Kidney epithelial cell (primary cell): ENCODE measurements around the gene REST. TPM values are rescaled to one million over a fixed set of nuclear protein-coding genes. Genes with fewer than 3 reads are reported as not detected.

Experiments
- DNase-seq: peaks from one replicate; pipeline ENCODE4 v3.0.0-alpha.2; 2010; ENCODE audit warnings: low read depth
- H3K27me3 ChIP-seq: 2 replicates; pipeline ENCODE4 v1.6.0; 2011; ENCODE audit warnings: low read length; ENCODE audit not compliant: control insufficient read depth, insufficient read depth
- H3K36me3 ChIP-seq: 2 replicates; pipeline ENCODE4 v1.5.1; 2011; ENCODE audit warnings: low read length; ENCODE audit not compliant: control insufficient read depth, insufficient read depth
- H3K4me3 ChIP-seq: 2 replicates; pipeline ENCODE4 v1.5.1; 2011; ENCODE audit warnings: low read depth, mild to moderate bottlenecking, control low read depth, low read length
- CTCF ChIP-seq: IDR thresholded peaks from 2 replicates; pipeline ENCODE4 v1.5.1; 2011; ENCODE audit warnings: mild to moderate bottlenecking, moderate library complexity, low read length, control low read depth, inconsistent platforms; ENCODE audit not compliant: insufficient read depth, poor library complexity, severe bottlenecking
- total RNA-seq: library from RNA; depleted of rRNA; stranded (reverse); fragments of >200 nt; gene quantifications from 2 replicates; pipeline ENCODE4 v1.2.3, GENCODE V29; 2015

Gene REST
- total RNA-seq, 1 donor from 2014 or later, result 46.0 TPM

- DNase-seq, result no peak
These were observed 33.3 kb downstream of the REST start for GRCh38 chr4:56940971-56941370.

GRCh38 chr4:56941403-56941802, 33.7 kb downstream of the REST start:
- TF ChIP-seq CTCF, result no peak
- H3K4me3 ChIP-seq, result no peak overlapping the region
- H3K36me3 ChIP-seq, result no peaks in the 10 kb centered on the region
- H3K27me3 ChIP-seq, result no peaks in the 10 kb centered on the region
- DNase-seq, result no peak

More at GRCh38 chr4:56940971-56941370, 33.3 kb downstream of the REST start:
- no peak for TF ChIP-seq CTCF
- H3K36me3 ChIP-seq, result no peaks in the 10 kb centered on the region
- no peaks in the 10 kb centered on the region for H3K27me3 ChIP-seq
- H3K4me3 ChIP-seq, result no peak overlapping the region

GRCh38 chr4:56953680-56954520, 46.2 kb downstream of the REST start:
- DNase-seq, result no peak
- TF ChIP-seq CTCF, result no peak
- no peaks in the 10 kb centered on the region for H3K27me3 ChIP-seq
- no peak overlapping the region for H3K4me3 ChIP-seq
- no peaks in the 10 kb centered on the region for H3K36me3 ChIP-seq

GRCh38 chr4:56958111-56958517, 50.4 kb downstream of the REST start:
- peak; percentile 87 for DNase-seq
- Histone ChIP-seq H3K4me3 (no peak overlapping the region), H3K36me3 (no peaks in the 10 kb centered on the region), H3K27me3 (no peaks in the 10 kb centered on the region)
- TF ChIP-seq CTCF, result no peak

GRCh38 chr4:56959100-56959499, 51.4 kb downstream of the REST start:
- Histone ChIP-seq H3K27me3 (no peaks in the 10 kb centered on the region), H3K4me3 (no peak overlapping the region), H3K36me3 (no peaks in the 10 kb centered on the region)
- no peak for TF ChIP-seq CTCF
- DNase-seq, result no peak

GRCh38 chr4:56961107-56961500, 53.4 kb downstream of the REST start:
- DNase-seq, result no peak
- no peaks in the 10 kb centered on the region for H3K27me3 ChIP-seq
- TF ChIP-seq CTCF, result no peak
- no peaks in the 10 kb centered on the region for H3K36me3 ChIP-seq
- no peak overlapping the region for H3K4me3 ChIP-seq
